ENCODE measurements around the gene DOCK1.

The DOCK1 gene

GRCh38 chr10:126997801-126998590 is 92.8 kb downstream of the DOCK1 start:
- no peak for DNase-seq (ENCODE audit: low read depth, low spot score)
- no peak overlapping the region for H3K27ac ChIP-seq

DNA sequence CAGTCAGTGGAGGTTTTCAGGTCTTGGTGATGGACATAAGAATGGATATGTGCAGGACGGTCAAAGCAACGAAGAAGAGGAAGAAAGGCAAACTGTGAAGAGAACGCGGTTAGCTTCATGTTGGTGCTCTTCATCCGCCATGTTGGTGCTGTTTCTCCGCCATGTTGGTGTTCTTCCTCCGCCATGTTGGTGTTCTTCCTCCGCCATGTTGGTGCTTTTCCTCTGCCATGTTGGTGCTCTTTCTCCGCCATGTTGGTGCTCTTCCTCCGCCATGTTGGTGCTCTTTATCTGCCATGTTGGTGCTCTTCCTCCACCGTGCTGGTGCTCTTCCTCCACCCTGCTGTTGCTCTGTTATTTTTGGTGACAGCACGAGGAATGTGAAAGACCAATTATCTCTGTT is 95.4 kb downstream of the DOCK1 start:
- no peak for DNase-seq (ENCODE audit: low read depth, low spot score)
- no peak overlapping the region for H3K27ac ChIP-seq

DNA sequence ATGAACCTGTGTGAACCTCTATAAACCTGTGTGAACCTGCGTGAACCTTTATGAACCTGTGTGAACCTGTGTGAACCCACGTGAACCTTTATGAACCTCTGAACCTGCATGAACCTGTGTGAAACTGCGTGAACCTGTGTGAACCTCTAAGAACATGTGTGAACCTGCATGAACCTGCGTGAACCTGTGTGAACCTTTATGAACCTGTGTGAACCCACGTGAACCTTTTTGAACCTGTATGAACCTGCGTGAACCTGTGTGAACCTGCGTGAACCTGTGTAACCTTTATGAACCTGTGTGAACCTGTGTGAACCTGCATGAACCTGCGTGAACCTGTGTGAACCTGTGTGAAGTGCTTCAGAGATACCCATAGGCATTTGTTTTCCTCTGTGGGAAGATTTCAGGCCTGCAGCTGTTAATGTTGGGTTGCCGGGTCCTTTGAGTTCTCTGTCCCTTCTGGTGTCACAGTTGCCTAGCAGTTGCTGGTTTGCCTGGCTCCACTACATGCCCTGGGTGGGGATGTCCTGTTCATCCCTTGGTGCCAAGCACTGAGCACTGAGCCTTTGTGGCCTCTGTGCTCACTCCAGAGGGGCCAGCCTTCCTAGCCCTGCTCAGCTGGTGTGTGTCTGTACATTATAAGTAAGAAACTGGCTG is 97.9 kb downstream of the DOCK1 start:
- no peak for DNase-seq (ENCODE audit: low read depth, low spot score)
- H3K27ac ChIP-seq: no peak overlapping the region

GRCh38 chr10:127006453-127006852 is 101.2 kb downstream of the DOCK1 start:
- H3K27ac ChIP-seq: no peak overlapping the region

DNA sequence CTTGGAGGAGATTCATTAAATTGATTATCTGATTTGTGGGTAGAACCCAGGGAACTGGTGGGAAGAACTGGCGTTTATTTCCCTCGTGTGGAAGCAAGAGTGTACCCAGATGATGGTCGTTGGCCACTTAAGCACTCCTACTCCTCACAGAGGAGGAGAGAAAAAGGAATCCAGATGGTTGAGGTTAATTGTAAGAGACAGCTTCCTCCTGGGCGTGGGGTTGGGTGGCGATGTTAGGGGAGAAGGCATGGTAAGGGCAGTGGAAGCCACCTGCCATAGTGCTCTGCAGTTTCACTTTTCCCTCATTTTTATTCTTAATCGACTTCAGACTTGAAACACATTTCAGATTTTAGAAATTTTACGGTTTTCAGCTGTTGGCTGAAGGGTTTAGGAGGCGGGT is 104.1 kb downstream of the DOCK1 start:
- no peak overlapping the region for H3K27ac ChIP-seq
- DNase-seq (ENCODE audit: low read depth, low spot score): no peak

More at GRCh38 chr10:127006453-127006852, 101.2 kb downstream of the DOCK1 start:
- no peak for DNase-seq (ENCODE audit: low read depth, low spot score)

DNA sequence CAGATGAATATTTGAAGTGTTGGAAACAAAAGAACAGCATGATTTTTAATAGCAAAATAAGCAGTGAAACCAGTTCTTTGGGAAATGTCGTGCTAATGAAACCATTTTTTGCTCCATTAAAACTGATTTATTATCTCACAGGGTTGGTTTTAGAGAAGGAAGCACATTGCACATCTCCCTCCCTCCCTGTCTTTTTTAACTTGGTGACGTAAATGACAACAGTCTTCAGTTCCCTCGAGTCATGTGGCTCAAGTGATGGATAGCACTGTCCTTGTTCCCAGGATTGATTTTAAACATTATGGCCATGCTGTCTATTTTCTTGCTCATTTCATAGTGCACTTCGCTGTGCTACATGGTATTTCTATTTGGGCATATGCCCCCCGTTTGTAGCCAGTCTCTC is 105.9 kb downstream of the DOCK1 start:
- DNase-seq (ENCODE audit: low read depth, low spot score): no peak
- H3K27ac ChIP-seq: no peak overlapping the region

GRCh38 chr10:127012071-127012768 is 107.0 kb downstream of the DOCK1 start:
- no peak overlapping the region for H3K27ac ChIP-seq
- no peak for DNase-seq (ENCODE audit: low read depth, low spot score)

- DNase-seq (ENCODE audit: low read depth, low spot score): peak; percentile 69
These were observed 107.5 kb downstream of the DOCK1 start for GRCh38 chr10:127012769-127013152.

GRCh38 chr10:127013211-127013656 is 108.0 kb downstream of the DOCK1 start:
- H3K27ac ChIP-seq: peak overlapping the region; percentile 37
- DNase-seq (ENCODE audit: low read depth, low spot score): no peak

More at GRCh38 chr10:127012769-127013152, 107.5 kb downstream of the DOCK1 start:
- peak overlapping the region; percentile 37 for H3K27ac ChIP-seq

GRCh38 chr10:127013691-127014473 is 108.7 kb downstream of the DOCK1 start:
- peak overlapping the region; percentile 37 for H3K27ac ChIP-seq
- no peak for DNase-seq (ENCODE audit: low read depth, low spot score)

DNA sequence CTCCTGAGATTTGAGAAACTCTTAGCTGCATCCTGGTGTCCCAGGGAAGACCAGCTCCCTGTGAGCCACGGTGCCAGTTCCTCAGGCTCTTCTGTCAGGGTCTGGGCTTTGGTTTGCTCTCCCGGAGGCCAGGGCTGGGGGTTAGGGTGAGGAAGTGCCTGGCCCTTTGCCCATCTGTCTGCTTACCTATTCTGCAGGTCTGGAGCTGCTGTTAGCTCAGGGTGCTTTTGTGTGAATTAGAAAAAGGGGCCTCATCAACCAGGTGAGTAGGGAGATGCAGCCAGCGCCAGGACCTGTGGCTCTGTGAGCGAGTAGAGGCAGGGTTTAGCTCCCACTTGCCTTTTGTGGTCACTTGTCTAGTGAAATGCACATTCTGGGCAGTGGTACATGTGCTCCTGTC is 109.4 kb downstream of the DOCK1 start:
- no peak for DNase-seq (ENCODE audit: low read depth, low spot score)
- no peak overlapping the region for H3K27ac ChIP-seq

DNA sequence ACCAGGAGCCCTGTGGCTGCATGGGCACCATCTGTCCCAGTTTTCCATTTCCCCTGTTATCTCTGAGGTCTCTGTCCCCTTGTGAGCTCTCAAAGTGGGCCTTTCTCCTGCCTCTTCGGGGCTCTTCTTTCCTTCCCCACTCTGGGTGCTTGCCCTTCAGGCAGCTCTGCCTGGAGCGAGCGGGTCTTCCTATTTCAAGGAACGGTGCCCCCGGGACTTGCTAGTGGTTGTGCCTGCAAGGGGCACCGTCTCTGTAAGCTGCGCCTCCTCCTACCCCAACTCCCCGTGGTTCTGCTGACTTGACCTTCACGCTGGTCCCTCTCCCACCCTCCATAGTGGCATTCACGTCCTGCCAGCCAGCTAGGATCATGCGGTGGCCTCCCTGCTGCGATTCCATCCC is 110.1 kb downstream of the DOCK1 start:
- DNase-seq (ENCODE audit: low read depth, low spot score): no peak
- no peak overlapping the region for H3K27ac ChIP-seq

DNA sequence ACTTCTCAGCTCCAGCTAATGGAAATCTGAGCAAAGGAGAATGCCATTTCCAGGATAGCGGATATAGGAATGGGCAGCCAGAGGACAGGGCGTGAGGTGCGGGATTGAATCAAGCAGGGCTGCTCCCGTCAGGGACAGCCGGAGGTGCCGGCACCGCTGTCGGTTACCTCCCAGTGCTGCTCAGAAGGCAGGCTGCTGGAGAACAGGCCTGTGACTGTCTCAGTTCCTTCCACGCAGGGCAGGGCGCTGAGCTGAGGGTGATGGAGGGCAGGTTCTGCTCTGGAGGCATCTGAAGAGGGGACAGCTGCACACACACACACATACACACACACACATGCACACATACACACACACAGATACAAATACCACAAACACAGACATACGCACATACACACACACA is 111.1 kb downstream of the DOCK1 start:
- DNase-seq (ENCODE audit: low read depth, low spot score): no peak
- H3K27ac ChIP-seq: no peak overlapping the region

DNA sequence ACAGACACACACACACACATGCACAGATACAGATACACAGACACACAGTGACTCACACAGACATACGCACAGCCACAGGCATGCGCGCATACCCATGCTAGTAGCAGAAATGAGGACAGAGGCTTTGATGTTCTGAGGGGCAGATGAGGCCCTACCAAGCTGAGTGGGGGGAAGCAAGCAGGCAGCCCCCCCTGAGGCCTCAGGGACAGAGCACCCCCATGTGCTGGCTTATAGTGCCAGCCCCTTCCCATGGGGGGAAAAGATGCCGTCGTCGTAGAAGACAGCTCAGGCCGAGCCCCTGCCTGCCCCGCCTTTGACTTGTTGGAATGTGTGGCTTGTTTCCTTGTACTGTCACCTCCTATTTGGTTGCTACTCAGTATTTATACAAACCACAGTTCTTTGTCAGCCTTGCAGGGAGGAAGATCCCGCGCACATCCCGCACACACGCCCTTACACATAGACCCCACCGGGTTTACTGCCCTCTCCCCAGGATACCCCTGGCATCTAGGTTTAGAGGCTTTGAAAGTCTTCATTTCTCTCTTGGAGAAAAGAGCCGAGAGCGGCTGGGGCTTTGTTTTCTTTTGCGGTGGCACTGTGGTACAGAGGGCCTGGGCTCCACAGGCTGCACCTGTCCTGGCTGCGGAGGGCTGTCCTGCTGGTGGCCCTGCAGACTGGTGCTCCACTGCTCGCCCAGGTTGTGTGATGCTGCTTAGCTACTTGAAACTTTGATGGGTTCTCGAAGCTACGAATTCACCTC is 112.5 kb downstream of the DOCK1 start:
- no peak overlapping the region for H3K27ac ChIP-seq
- DNase-seq (ENCODE audit: low read depth, low spot score): no peak

GRCh38 chr10:127018298-127018650 is 113.0 kb downstream of the DOCK1 start:
- H3K27ac ChIP-seq: no peak overlapping the region
- DNase-seq (ENCODE audit: low read depth, low spot score): no peak

DNA sequence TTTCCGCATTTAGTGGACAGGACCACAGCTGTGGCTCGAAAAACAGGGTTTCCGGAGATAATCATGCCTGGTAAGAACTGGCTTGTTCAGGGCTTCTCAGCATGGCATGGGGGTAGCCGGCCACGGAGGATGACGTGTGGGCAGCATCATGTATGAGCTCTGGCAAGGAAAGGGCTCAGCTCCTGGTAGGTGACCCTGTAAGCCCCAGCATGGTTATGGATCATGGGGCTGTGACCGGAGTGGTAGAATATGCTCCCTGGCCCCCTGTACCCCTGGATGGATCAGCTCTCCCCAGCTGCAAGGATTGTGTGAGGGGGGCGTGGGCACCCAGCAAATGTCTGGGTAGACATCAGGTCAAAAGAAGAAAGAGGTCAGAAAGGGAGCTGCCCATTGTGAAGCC is 113.5 kb downstream of the DOCK1 start:
- DNase-seq (ENCODE audit: low read depth, low spot score): no peak
- H3K27ac ChIP-seq: no peak overlapping the region

- no peak overlapping the region for H3K27ac ChIP-seq
These were observed 115.0 kb downstream of the DOCK1 start for GRCh38 chr10:127020260-127020659.

GRCh38 chr10:127021801-127022200 is 116.6 kb downstream of the DOCK1 start:
- no peak overlapping the region for H3K27ac ChIP-seq
- DNase-seq (ENCODE audit: low read depth, low spot score): no peak

More at GRCh38 chr10:127020260-127020659, 115.0 kb downstream of the DOCK1 start:
- DNase-seq (ENCODE audit: low read depth, low spot score): no peak

DNA sequence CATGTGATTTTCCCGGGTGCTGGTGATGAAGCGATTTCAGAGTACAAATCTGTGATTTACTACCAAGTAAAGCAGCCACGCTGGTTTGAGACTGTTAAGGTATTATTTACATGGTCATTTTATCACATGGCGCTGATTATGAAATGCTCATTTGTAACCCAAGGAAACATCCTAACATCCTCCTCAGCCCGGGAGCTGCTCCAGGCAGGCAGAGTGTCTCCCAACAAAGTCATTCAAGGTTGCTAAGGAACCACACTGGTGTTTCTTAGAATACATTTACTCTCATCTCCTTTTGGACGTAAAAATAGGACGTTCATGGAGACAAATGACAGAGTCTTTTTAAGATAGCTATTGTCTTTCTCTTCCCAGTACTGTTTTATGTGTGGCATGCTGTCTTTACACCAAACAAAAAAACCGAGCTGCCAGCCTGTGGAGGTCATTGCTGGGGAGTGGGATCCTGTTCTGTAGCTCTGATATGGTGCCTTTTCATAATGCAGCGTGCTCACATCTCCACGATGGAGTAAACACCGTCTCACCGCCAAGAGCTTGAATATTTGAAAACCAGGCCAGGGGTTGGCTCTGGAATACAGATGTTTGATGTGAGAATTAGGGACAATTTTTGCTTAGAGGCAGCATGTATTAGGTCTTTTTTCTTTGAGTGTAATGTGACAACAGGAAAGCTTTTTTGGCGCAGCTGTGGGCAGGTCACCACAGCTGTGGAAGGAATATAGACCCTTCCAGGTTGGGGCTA is 119.6 kb downstream of the DOCK1 start:
- no peak overlapping the region for H3K27ac ChIP-seq
- no peak for DNase-seq (ENCODE audit: low read depth, low spot score)
